Hematopoietic multipotent progenitor cell treated with erythropoietin and hydrocortisone succinate and interleukin-3 and kit ligand, for 4 days (in vitro differentiated cells): ENCODE measurements around the gene CADM3.

ENCODE experiments used
- DNase-seq: peaks from one replicate; pipeline ENCODE4 v3.0.0-alpha.2; 2015

CADM3 gene

DNA sequence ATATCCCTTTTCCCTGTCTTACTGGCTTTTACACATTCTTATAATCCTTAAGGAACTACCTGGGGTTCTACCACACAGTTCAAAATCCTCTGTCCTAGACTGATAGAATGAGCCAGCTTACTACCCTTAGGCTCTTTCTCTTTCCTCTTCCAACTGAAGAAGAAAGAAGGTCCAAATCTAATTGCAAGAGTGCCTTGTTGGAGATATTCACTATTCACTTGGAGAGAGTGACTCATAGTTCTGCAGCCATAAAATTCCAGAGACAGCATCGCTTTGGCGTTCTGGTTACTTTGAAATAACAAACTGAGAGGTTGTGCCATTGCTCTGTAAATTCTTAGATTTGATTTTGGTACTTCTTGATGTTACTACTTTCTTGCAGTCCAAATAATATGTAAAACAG, 4.2 kb downstream of the CADM3 start:
- DNase-seq: no peak

GRCh38 chr1:159177272-159177907, 6.0 kb downstream of the CADM3 start:
- peak; percentile 92 for DNase-seq

GRCh38 chr1:159179906-159180305, 8.5 kb downstream of the CADM3 start:
- DNase-seq: no peak

- no peak for DNase-seq
Measured at GRCh38 chr1:159180516-159180915, 9.1 kb downstream of the CADM3 start.

DNA sequence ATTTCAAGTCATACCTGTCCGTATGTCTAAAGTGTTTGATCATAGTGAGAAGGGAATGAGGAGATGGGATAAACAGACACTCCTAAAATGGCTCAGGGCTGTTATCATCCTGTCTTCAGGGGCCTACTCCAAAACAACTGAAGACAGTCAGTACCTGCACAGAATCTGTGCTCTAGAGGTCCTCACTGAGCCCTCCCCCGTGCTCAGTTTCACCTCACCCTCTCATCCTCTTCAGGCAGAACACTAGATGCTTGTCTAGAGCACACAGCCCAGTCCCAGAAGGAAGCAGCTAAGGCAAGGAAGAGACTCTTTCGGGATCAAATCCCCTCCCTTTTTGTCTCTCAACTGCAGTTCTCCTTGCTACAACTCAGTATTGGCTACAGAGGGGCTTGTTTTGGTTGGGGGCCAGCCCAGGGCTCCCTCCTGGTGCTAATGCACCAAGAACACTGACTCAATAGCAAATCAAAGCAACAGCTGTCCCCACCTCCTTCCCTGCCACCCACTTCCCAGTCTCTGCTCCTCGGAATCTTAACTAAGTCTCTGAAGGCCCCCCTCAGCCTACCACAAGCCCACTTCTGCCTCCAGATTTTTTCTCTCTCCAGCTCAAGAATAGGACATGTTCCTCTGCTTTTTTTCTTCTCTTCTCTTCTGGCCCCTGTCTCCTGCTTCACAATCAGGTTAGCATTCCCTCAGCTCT, 10.1 kb downstream of the CADM3 start:
- no peak for DNase-seq

- no peak for DNase-seq
Measured at GRCh38 chr1:159184201-159184600, 12.8 kb downstream of the CADM3 start.

DNA sequence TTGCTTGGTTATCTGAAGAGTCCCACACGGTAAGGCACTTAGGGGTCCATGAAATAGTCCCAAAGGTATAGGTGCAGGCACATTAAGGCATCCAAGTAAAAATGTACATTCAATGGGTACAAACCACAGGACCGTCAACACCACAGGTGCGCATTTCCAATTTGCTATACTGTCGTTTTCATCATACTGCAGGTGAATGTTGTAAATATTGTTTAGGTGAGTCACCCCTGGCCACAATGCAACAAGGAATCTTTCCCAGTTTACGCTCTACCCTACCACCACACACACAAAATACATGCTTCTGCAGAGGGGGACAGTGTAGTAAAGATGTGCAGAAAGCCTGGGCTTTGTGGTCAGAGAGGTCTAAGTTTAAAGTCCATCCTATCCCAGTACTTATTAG, 13.7 kb downstream of the CADM3 start:
- no peak for DNase-seq

- DNase-seq: no peak
Measured at GRCh38 chr1:159187033-159187432, 15.6 kb downstream of the CADM3 start.

DNA sequence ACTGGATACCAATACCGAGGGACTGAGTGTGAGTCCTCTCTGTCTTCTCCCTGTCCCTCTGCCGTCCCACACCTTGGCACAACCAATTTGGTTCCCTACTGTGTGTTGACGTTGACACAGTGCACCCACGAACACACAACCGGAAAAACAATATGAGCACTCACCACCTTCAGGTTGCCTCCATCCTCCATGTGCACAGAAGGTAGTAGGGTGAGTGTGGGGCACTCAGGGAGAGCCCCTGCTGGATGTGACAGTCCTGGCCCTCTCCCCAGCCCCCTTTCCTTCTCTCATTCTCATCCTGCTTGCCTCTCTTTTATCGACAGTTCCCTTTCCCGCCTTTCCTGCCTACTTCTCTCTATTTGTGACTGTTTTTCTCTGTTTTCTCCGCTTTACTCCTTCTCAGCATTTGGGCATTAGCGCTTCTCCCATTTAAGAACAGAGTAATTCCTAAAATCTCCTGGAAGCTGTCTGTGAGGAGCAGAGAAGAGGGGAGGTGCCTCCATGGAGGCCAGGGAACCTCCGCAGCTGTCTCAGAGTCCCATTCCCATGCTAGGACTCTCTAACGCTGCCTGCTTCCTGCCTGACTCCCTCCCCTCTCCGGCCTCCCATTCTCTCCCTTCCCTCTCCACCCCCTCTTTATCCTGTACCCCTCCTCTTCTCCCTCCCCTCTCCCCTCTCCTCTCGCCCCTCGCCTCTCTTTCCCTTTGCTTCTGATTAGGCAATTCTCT, 16.4 kb downstream of the CADM3 start:
- DNase-seq: no peak

GRCh38 chr1:159188375-159188788, 17.0 kb downstream of the CADM3 start:
- DNase-seq: peak; percentile 79

DNA sequence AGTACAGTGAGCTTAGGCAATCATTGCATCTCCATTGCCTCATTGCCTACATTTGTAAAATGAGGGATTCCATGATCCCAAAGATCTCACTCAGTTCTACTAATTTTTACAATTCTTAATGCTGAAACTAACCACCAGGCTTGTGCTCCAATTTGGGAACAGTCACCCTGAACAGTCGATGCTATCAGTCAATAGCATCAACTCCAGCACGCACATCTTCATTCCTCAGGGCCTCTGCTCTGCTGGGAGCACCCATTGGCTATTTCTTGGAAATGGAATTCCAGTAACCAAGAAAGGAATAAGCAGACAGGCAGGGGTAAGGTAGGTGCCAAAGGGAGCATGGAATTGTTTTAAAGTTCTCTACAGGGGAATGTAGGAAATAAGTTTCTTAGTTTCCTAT, 19.0 kb downstream of the CADM3 start:
- no peak for DNase-seq

- DNase-seq: peak; percentile 34
Measured at GRCh38 chr1:159196543-159196942, 25.1 kb downstream of the CADM3 start.

DNA sequence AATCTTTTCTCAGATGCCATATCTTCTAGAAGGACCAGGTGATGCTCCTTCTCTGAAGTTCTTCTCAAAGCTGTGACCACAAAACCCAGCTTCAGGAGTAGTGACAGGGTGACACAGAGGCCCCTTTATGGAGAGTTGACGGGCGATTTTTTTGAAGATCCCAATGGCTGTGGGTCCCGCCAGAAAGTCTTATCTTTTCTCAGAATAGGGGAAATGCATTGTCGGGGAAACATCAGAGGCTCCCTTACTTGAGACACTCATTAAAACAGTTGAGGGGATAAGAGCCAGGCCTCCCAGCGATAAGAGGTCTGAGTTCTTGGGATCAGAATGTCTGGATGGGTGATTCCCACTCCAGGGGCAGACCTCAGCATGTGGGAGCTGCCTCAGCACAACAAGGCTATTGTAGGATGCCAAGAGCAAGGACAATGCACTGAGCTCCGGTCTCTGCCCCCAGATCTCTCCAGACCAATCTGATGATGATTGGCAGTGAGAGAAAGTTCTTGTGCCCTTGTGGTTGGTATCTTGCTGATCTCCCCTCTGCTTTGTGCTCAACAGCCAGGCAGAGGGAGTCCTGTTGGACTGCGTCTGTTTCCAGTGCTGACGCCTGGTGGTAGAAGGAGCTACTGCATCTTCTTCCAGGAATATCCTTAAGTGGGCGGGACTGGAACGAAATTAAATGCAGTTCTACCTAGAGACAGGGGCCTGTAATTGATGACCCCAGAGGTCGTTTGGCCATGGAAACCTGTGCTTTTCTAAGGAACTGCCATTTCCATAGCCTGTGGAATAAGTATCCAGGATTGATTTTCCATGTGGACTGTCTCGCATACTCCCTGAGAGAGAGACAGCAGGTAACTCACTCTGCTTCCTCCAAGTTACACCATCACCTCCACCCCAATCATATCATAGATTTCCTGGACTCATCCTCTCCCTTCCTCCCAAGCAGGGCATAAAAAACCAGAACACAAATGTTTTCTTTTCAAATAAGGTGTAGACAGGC, 26.4 kb downstream of the CADM3 start:
- peak; percentile 94 for DNase-seq

DNA sequence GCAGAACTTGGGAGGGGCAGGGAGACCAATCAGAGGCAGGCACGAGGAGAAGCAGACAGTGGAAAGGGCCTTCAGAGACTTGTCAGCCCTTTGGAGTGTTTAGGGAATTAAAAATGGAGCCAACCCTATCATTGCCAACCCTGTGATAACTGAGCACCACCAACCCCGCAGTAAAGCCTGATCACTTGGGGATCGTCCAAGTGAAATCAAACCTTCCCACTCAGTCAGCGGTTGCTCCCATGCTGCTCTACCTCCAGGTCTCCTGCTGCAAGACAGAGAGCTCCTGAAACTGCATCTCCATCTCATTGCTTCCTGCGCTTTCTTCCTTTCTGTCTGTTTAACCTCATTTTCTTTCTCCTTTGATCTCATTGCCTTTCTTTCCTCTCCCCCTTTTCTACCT, 28.5 kb downstream of the CADM3 start:
- DNase-seq: no peak

- DNase-seq: peak; percentile 92
Measured at GRCh38 chr1:159200769-159201168, 29.4 kb downstream of the CADM3 start.

DNA sequence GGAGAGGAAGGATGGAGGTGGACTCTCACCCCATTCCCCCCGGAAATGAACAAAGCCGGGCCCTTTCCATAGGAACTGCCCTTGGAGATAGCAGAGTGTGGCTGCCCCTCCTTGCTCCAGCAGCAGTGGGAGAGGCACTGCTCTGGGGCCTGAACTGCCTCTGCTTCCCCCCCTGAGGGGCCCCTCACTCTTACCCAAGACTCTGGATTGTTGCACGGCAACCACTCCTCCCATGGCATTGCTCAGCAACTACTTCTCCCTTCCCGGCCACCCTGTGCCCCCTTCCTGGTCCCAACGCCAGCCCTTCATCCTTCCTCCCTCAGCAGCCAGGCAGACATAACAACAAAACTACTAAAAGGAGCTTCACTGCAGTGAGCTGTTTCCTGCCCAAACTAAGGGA, 30.2 kb downstream of the CADM3 start:
- peak; percentile 48 for DNase-seq

DNA sequence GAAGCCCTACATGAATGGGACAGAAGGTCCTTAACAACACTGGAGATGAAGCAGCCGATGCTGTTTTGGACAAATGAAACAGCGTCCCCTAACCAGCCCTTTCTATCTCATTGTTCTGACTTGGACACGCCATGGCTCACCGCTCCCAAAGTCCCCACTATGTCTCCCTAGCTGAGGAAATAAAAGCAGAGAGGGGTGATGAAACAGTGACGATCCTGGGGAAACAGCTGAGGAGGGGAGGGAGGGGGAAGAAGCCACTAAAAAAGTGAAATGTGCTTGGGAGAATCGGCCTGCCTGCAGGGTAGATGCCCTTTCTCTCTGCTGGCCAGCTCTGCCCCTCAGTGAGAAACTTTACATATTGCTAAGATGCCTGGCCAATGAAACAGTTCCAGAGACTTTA, 32.2 kb downstream of the CADM3 start:
- no peak for DNase-seq

DNA sequence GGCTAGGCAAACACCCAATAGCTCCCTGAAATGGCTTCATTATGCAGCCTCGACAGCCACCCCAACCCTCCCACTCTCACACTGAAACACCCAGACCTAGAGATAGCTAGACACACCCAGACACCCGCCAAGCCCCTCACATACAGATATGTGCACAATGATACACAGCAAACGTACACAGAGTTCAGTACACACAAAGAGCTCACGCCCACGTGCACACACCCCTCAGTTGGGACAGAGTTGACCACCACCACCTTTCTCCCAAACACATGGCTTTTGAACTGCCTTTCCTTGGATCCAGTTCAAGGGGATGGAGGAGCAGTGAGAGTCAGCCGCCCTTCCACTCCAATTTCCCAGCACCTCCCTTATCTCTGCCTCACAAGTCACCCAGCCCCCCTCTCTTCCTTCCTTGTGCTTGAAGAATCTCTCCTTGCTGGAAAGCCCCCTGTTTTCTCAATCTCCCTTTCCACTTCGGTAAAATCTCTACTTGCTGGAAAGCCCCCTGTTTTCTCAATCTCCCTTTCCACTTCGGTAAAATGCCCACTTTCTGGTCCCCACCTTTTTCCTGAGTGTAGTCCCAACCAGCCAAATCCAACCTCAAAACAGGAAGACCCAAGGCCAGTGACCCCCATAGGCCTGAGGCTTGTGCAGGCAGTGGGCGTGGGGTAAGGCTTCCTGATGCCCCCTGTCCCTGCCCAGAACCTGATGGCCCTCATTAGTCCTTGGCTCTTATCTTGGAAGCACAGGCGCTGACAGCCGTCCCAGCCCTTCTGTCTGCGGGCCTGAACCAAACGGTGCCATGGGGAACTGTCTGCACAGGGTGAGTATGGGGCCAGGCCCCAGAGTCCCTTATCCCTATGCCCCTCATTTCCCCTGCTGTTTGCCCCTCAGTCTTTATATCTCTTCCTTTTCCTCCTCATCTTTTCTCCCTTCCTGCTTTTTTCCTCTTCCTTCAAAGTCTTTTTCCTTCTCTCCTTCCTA, 33.0 kb downstream of the CADM3 start, which contains the start of gene ACKR1:
Gene ACKR1 (plus strand): TSS at position 715 of the 981 bp plus-strand sequence. CDS start 85 bp downstream, at position 800.
- DNase-seq: peak; percentile 96

- no peak for DNase-seq
Measured at GRCh38 chr1:159205225-159205624, 33.8 kb downstream of the CADM3 start.

GRCh38 chr1:159206110-159206509, 34.7 kb downstream of the CADM3 start:
- DNase-seq: no peak

- DNase-seq: no peak
Measured at GRCh38 chr1:159207080-159207479, 35.7 kb downstream of the CADM3 start.
